ENCODE measurements around the gene KIF13A. TPM values are rescaled to one million over a fixed set of nuclear protein-coding genes. Genes with fewer than 3 reads are reported as not detected.
A peak's percentile ranks its signal among the peaks of the same experiment; 100 is the strongest.
"Not testable (repeated sequence)": the region's sequence is repeated elsewhere in the genome, so short reads cannot be mapped to it uniquely, and the experiment has no call there.

Gene KIF13A
- total RNA-seq, 1 donor from 2014 or later: 43.0 TPM

DNA sequence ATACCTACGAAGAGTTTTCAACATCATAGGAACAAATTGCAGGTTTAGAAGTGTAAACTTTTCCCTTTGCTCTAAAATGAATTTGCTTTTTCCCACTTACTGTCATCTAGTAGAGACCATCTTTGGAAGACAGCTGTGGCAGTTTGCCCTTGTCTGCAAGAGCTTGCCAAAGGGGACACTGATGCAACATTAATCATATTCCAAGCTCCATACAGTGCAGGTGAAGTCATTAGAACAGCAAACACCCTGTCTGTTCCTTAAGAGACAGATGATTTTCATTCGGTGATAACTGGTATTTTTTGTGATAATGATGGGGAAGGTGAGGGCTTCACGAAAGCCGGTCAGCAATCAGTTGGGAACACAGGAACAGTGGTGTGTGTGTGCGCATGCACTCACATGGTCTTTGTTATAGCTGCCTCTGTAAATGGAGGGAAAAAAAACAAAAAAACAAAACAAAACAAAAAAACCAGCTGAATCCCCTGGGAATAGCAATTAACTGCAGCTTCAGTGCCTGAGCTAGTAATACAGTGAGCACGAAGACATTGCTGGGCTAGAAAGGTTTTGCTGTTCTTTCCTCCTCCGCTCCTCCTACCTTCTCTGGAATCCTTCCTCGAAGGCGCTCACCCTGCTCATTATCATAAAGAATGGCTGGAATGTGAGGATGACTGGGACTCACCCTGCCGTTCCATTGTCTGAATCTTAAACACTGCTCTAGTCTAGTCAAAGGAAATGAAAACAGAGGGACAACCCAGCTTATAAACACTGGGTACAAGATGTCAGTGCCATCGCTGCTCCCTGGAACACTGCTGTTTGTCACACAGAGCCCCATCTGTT lies 35.2 kb upstream of the KIF13A start:
- no peaks in the 10 kb centered on the region for H3K36me3 ChIP-seq
- H3K4me1 ChIP-seq: peaks cover 8% of the 10 kb centered on the region
- TF ChIP-seq POLR2AphosphoS5 (IDR thresholded peaks at IDR 0.05; ENCODE audit: insufficient read depth in 1 of 2, low read depth in 1 of 2): no peak
- TF ChIP-seq, protein P1, sequence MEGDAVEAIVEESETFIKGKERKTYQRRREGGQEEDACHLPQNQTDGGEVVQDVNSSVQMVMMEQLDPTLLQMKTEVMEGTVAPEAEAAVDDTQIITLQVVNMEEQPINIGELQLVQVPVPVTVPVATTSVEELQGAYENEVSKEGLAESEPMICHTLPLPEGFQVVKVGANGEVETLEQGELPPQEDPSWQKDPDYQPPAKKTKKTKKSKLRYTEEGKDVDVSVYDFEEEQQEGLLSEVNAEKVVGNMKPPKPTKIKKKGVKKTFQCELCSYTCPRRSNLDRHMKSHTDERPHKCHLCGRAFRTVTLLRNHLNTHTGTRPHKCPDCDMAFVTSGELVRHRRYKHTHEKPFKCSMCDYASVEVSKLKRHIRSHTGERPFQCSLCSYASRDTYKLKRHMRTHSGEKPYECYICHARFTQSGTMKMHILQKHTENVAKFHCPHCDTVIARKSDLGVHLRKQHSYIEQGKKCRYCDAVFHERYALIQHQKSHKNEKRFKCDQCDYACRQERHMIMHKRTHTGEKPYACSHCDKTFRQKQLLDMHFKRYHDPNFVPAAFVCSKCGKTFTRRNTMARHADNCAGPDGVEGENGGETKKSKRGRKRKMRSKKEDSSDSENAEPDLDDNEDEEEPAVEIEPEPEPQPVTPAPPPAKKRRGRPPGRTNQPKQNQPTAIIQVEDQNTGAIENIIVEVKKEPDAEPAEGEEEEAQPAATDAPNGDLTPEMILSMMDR (IDR thresholded peaks at IDR 0.05): no peak
- no peak for TF ChIP-seq POLR2A (IDR thresholded peaks at IDR 0.05)
- H3K4me3 ChIP-seq: no peak overlapping the region
- intact Hi-C loops (cut with DNase I): no loop called here
- H3K9me3 ChIP-seq: no peaks in the 10 kb centered on the region
- DNase-seq (ENCODE audit: extremely low spot score in 2 of 2): no peak
- no peaks in the 10 kb centered on the region for H3K27me3 ChIP-seq
- no peak overlapping the region for H3K27ac ChIP-seq

DNA sequence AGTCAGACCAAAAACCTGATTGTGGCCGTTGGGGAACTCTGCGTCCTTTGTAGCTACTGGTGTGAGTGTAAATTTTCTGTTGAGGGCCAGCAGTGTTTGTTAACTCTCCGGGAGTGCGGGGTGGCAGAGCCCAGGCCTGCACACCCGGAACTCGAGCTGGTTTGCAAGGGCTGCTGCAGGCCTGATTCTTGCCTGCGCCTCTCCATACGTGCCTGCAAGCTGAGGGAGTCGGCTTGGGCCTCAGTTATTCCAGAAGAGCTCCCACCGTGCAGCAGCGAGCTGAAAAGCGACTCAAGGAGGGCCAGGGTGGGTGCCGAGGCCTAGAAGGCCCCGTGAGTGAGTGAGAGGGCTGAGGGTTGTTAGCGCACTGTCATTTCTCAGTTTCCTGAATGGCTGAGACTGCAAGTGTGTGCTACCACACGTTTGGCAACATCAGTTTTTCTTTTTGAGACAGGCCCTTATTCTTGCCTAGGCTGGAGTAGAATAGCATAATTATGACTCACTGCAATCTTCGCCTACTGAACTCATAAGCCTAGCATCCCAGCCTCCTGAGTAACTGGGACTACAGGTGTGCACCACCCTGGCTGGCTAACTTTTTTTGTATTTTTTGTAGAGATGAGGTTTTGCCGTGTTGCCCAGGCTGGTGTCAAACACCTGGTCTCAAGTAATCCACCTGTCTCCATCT lies 33.9 kb upstream of the KIF13A start:
- Histone ChIP-seq H3K27ac (no peak overlapping the region), H3K36me3 (no peaks in the 10 kb centered on the region), H3K4me1 (peaks cover 8% of the 10 kb centered on the region), H3K27me3 (no peaks in the 10 kb centered on the region), H3K9me3 (no peaks in the 10 kb centered on the region), H3K4me3 (no peak overlapping the region)
- TF ChIP-seq POLR2A (IDR thresholded peaks at IDR 0.05): no peak
- TF ChIP-seq, protein P1 (IDR thresholded peaks at IDR 0.05): no peak
- DNase-seq (ENCODE audit: extremely low spot score in 2 of 2): peak in 1 of 2 donors; percentile 64
- intact Hi-C loops (cut with DNase I): no loop called here

DNA sequence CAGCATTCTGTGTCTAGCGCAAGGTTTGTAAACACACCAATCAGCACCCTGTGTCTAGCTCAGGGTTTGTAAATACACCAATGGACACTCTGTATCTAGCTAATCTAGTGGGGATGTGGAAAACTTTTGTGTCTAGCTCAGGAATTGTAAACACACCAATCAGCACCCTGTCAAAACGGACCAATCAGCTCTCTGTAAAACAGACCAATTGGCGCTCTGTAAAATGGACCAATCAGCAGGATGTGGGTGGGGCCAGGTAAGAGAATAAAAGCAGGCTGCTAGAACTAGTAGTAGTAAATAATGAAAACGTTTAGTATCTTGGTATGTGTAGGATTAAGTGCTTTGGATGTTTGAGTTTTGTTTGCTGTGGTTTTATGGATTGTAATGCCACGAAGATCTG lies 33.1 kb upstream of the KIF13A start:
- H3K9me3 ChIP-seq; H3K27me3 ChIP-seq; H3K4me3 ChIP-seq; intact Hi-C loops (cut with DNase I); H3K4me1 ChIP-seq; H3K27ac ChIP-seq; DNase-seq (ENCODE audit: extremely low spot score in 2 of 2); H3K36me3 ChIP-seq: not testable (repeated sequence)

DNA sequence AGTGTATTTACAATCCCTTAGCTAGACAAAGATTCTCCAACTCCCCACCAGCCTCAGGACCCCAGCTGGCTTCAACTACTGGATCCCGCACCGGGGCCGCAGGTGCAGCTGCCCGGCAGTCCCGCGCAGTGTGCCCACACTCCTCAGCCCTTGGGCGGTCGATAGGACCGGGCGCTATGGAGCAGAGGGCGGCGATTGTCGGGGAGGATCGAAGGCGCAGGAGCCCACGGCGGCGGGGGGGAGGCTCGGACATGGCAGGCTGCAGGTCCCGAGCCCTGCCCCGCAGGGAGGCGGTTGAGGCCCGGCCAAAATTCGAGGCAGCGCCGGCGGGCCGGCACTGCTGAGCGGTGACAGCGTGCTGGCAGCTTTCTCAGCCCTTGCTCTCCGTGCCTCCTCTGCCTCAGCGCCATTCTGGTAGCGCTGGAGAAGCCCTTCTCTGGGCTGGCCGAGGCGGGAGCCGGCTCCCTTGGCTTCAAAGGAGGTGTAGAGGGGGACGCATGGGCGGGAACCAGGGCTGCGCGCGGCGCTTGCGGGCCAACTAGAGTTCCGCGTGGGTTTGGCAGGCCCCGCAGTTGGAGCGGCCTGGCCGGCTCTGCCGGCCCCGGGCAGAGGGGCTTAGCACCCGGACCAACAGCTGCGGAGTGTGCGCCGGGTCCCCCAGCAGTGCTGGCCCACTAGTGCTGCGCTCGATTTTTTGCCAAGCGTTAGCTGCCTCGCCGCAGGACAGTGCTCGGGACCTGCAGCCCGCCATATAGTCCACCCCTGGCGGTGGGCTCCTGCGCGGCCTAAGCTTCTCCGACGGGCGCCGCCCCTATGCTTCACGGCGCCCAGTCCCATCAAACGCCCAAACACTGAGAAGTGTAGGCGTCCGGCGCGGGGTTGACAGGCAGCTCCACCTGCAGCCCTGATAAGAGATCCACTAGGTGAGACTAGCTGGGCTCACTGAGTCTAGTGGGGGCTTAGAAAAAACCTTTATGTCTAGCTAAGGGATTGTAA lies 32.4 kb upstream of the KIF13A start:
- Histone ChIP-seq H3K36me3 (no peaks in the 10 kb centered on the region), H3K4me1 (peaks cover 8% of the 10 kb centered on the region), H3K27ac (no peak overlapping the region), H3K4me3 (peak overlapping the region; percentile 7 to 8), H3K9me3 (no peaks in the 10 kb centered on the region), H3K27me3 (no peaks in the 10 kb centered on the region)
- no peak for DNase-seq (ENCODE audit: extremely low spot score in 2 of 2)
- intact Hi-C loops (cut with DNase I): no loop called here
- TF ChIP-seq POLR2AphosphoS5 (IDR thresholded peaks at IDR 0.05; ENCODE audit: insufficient read depth in 1 of 2, low read depth in 1 of 2) (no peak), POLR2A (IDR thresholded peaks at IDR 0.05) (no peak)
- TF ChIP-seq, protein P1 (IDR thresholded peaks at IDR 0.05): no peak

DNA sequence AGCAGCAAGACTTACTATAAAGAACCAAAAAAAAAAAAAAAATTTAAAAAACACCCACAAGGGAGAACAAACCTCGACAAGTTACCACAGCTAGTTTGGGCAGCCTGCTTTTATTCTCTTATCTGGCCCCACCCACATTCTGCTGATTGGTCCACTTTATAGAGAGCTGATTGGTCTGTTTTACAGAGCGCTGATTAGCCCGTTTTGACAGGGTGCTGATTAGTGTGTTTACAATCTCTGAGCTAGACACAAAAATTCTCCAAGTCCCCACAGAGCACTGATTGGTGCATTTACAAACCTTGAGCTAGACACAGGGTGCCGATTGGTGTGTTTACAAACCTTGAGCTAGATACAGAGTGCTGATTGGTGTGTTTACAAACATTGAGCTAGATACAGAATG lies 31.7 kb upstream of the KIF13A start:
- intact Hi-C loops (cut with DNase I); H3K27me3 ChIP-seq; H3K9me3 ChIP-seq; H3K4me3 ChIP-seq; H3K4me1 ChIP-seq; DNase-seq (ENCODE audit: extremely low spot score in 2 of 2); H3K27ac ChIP-seq; H3K36me3 ChIP-seq: not testable (repeated sequence)

All from vagina (tissue), 2 donors.